HG03571 (cell line): ENCODE measurements around the gene TBR1.

Source experiments
- ATAC-seq: cut with Tn5 transposase; IDR thresholded peaks from one replicate; pipeline ENCODE4 v1.9.1; 2021; ENCODE audit not compliant: unreplicated experiment

Gene TBR1

GRCh38 chr2:161426922-161427663, 11.0 kb downstream of the TBR1 start:
- no peak for ATAC-seq

- no peak for ATAC-seq
Measured at GRCh38 chr2:161427664-161428587, 11.8 kb downstream of the TBR1 start.

- ATAC-seq: no peak
Measured at GRCh38 chr2:161430386-161430785, 14.3 kb downstream of the TBR1 start.

DNA sequence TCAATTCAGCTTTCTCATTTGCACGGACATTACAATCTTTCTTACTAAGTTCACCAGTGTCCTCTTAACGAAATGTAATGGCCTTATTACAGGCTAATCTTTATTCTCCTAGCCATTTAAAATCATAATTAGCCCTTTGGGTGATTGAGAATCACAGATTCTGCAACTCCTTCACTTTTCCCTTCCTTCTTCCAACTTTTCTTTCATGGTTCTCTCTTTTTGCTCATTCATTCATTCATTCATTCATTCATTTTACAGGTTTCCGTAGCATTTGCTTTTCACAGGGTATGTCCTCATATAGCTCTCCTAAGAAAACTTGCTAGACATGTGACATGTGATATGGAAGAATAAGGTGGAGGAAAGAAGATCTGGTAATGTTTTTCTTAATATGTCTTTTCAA, 16.0 kb downstream of the TBR1 start:
- ATAC-seq: no peak

GRCh38 chr2:161434118-161434517, 18.0 kb downstream of the TBR1 start:
- no peak for ATAC-seq

GRCh38 chr2:161436411-161436810, 20.3 kb downstream of the TBR1 start:
- no peak for ATAC-seq

GRCh38 chr2:161438598-161438997, 22.5 kb downstream of the TBR1 start:
- ATAC-seq: no peak

DNA sequence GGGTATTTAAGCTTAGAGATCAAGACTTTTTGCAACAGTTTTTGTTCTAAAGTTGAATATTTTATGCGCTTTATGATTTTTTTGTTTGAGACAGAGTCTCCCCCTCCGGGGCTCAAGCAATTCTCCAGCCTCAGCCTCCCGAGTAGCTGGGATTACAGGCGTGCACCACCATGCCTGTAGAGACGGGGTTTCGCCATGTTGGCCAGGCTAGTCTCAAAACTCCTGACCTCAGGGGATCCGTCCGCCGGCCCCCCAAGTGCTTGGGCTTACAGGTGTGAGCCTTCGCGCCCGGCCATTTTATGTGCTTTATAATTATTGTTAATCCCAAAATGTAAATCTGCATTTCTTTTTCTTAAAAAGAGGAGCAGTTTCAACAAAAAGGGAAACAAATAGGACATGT, 29.0 kb downstream of the TBR1 start:
- no peak for ATAC-seq

- no peak for ATAC-seq
Measured at GRCh38 chr2:161448431-161448830, 32.3 kb downstream of the TBR1 start.

GRCh38 chr2:161471631-161472030, 55.5 kb downstream of the TBR1 start:
- ATAC-seq: no peak

GRCh38 chr2:161474920-161475319, 58.8 kb downstream of the TBR1 start:
- no peak for ATAC-seq
